Transverse colon (tissue), 4 donors: Measurements from ENCODE around the gene ERBB3. TPM values are rescaled to one million over a fixed set of nuclear protein-coding genes. Genes with fewer than 3 reads are reported as not detected.
"Not testable (repeated sequence)": the region's sequence is repeated elsewhere in the genome, so short reads cannot be mapped to it uniquely, and the experiment has no call there.

Source experiments
- DNase-seq: peaks from one replicate; pipeline ENCODE4 v3.0.0-alpha.2; 2019
- H3K27ac ChIP-seq, 4 donors: fragments of 200-600 bp; sonication (generic); 2 replicates each; pipeline ENCODE4 v1.5.1; 2016 to 2018; ENCODE audit warnings: inconsistent platforms in 4 of 4
- H3K27me3 ChIP-seq: fragments of 200-600 bp; sonication (generic); 2 replicates; pipeline ENCODE4 v1.5.1; 2017; ENCODE audit warnings: inconsistent platforms
- H3K36me3 ChIP-seq, 4 donors: fragments of 200-600 bp; sonication (generic); 2 replicates each; pipeline ENCODE4 v1.5.1; 2017 to 2019; ENCODE audit warnings: inconsistent platforms in 4 of 4
- H3K4me1 ChIP-seq, 4 donors: fragments of 200-600 bp; sonication (generic); 2 replicates each; pipeline ENCODE4 v1.5.1; 2017 to 2020; ENCODE audit warnings: inconsistent platforms in 4 of 4
- H3K4me3 ChIP-seq, 4 donors: fragments of 200-600 bp; sonication (generic); 1 replicate in 1 of 4; 2 replicates in 3 of 4; pipeline versions ENCODE4 v1.5.1 to v1.6.1; 2017 to 2019; ENCODE audit warnings: inconsistent platforms in 4 of 4
- H3K9me3 ChIP-seq, 2 donors: fragments of 200-600 bp; sonication (generic); 2 replicates each; pipeline ENCODE4 v1.5.1; 2017 to 2019; ENCODE audit warnings: inconsistent platforms in 2 of 2
- CTCF ChIP-seq, 5 experiments: fragments of 200-600 bp in 3 of 5; fragments of 450-650 bp in 2 of 5; sonication (generic) in 3 of 5; IDR thresholded peaks; 1 replicate in 2 of 5; 2 replicates in 3 of 5; pipeline ENCODE4 v1.5.1; 2016 to 2017; ENCODE audit warnings: antibody characterized with exemption in 5 of 5, inconsistent platforms in 3 of 5, mild to moderate bottlenecking in 2 of 5, moderate library complexity in 1 of 5
- EP300 ChIP-seq: sonication (generic); formaldehyde crosslinking; IDR thresholded peaks from one replicate; pipeline ENCODE4 v1.6.1; 2017; ENCODE audit warnings: antibody characterized with exemption, low read depth
- POLR2A ChIP-seq: fragments of 450-650 bp; IDR thresholded peaks from one replicate; pipeline ENCODE4 v1.6.1; 2016; ENCODE audit warnings: antibody characterized with exemption, mild to moderate bottlenecking, moderate library complexity
- POLR2AphosphoS5 ChIP-seq, 3 donors: sonication (generic); formaldehyde crosslinking; IDR thresholded peaks; one replicate each; pipeline ENCODE4 v1.6.1; 2016; ENCODE audit warnings: antibody characterized with exemption in 3 of 3
- WGBS, 2 donors: methylation state at CpG; one replicate each; pipeline ENCODE4 v1.1.5; 2018; ENCODE audit warnings: low coverage in 1 of 2; 5-methylcytosine and 5-hydroxymethylcytosine counted together
- in situ Hi-C, 4 donors: fragments of 200-750 bp; cut with MboI; loops; one replicate each; pipeline versions ENCODE4 v1.15.0 to v1.15.1; 2017; ENCODE audit warnings: low sequenced_read_pairs in 3 of 4, low pct_ligation_motif_present in 1 of 4, low pct_unique_long_range_greater_than_20kb in 1 of 4
- intact Hi-C: fragments of 100-400 bp; cut with DNase I; formaldehyde crosslinking; loops from one replicate; pipeline ENCODE4 v1.15.1; 2023; ENCODE audit warnings: low total_unique reads
- total RNA-seq, 4 donors: library from RNA; depleted of rRNA; stranded (reverse); fragments of >200 nt; gene quantifications; one replicate each; pipeline ENCODE4 v1.1.0, GENCODE V29; 2016

The ERBB3 gene
- total RNA-seq, 4 donors from 2014 or later = 270 to 634 (median 340) TPM

GRCh38 chr12:56114084-56114483 is 34.1 kb downstream of the ERBB3 start:
- H3K27ac ChIP-seq = no peak overlapping the region
- peaks cover 6 to 13% (median 8%) of the 10 kb centered on the region in 4 donors for H3K4me1 ChIP-seq
- intact Hi-C loops = no loop called here
- H3K9me3 ChIP-seq = no peaks in the 10 kb centered on the region
- whole genome bisulfite sequencing, 2 donors = 91 to 100% methylated on average over 1 of the region's 1 CpG
- DNase-seq = no peak
- no peak overlapping the region for H3K4me3 ChIP-seq
- peaks cover 0 to 34% (median 17%) of the 10 kb centered on the region in 4 donors for H3K36me3 ChIP-seq
- H3K27me3 ChIP-seq = no peaks in the 10 kb centered on the region
- no peak for TF ChIP-seq POLR2AphosphoS5 (IDR thresholded peaks at IDR 0.05)
- TF ChIP-seq POLR2A = no peak
- no peak for TF ChIP-seq CTCF (IDR thresholded peaks at IDR 0.05)
- TF ChIP-seq EP300 = no peak
- in situ Hi-C loops = loop anchor here in 2 of 4 donors (10.0 kb wide), 2 partner anchors 69 to 389 kb away; partner anchors contain the start of genes CD63 (in 1 of the 2), RDH5 (in 1 of the 2) and RPS26 (in 1 of the 2)

- Histone ChIP-seq H3K27ac (peak overlapping the region; percentile 91 to 99 (median 96)), H3K4me1 (peaks cover 8 to 22% (median 20%) of the 10 kb centered on the region in 4 donors), H3K4me3 (peak overlapping the region in 3 of 4 donors; percentile 54 to 75 (median 63)), H3K9me3 (no peaks in the 10 kb centered on the region), H3K27me3 (no peaks in the 10 kb centered on the region), H3K36me3 (peaks cover 0 to 25% (median 11%) of the 10 kb centered on the region in 4 donors)
- no peak for DNase-seq
- in situ Hi-C loops (loop anchor here in 2 of 4 donors (10.0 kb wide), 2 partner anchors 71 to 391 kb away; partner anchors contain the start of genes CD63 (in 1 of the 2), RDH5 (in 1 of the 2) and RPS26 (in 1 of the 2)), intact Hi-C loops (no loop called here)
- no peak for TF ChIP-seq EP300
- TF ChIP-seq POLR2A = no peak
- no peak for TF ChIP-seq CTCF (IDR thresholded peaks at IDR 0.05)
- TF ChIP-seq POLR2AphosphoS5 (IDR thresholded peaks at IDR 0.05) = no peak
- WGBS, 2 donors = 0 to 48% methylated on average over 2 to 10 of the region's 10 CpGs
Observed at GRCh38 chr12:56115329-56115728, 35.4 kb downstream of the ERBB3 start.

- WGBS, 2 donors = 0% methylated on average over 14 to 34 of the region's 34 CpGs
- H3K27ac ChIP-seq = peak within 1 kb of the TSS; percentile 91 to 99 (median 96)
- DNase-seq = peak; percentile 97
- H3K9me3 ChIP-seq = no peaks in the 10 kb centered on the region
- no peaks in the 10 kb centered on the region for H3K27me3 ChIP-seq
- peak within 1 kb of the TSS; percentile 54 to 78 (median 69) for H3K4me3 ChIP-seq
- TF ChIP-seq CTCF (IDR thresholded peaks at IDR 0.05) = peak in 3 of 5 experiments; percentile 5 to 49 (median 34)
- peak; percentile 99 to 100 (median 99) for TF ChIP-seq POLR2AphosphoS5 (IDR thresholded peaks at IDR 0.05)
- TF ChIP-seq POLR2A = peak; percentile 99
- TF ChIP-seq EP300 = peak; percentile 5
- in situ Hi-C loops (loop anchor here in 2 of 4 donors (10.0 kb wide), 2 partner anchors 72 to 392 kb away; partner anchors contain the start of genes CD63 (in 1 of the 2), RDH5 (in 1 of the 2) and RPS26 (in 1 of the 2)), intact Hi-C loops (loop anchor here (2.0 kb wide), 1 partner anchor 106 kb away; no protein-coding TSS in a partner anchor)
- H3K4me1 ChIP-seq = peaks cover 8 to 22% (median 20%) of the 10 kb centered on the region in 4 donors
- H3K36me3 ChIP-seq = peaks cover 0 to 14% (median 5%) of the 10 kb centered on the region in 4 donors
Observed at GRCh38 chr12:56116267-56117081, 36.5 kb downstream of the ERBB3 start, which contains the start of gene RPL41. Gene RPL41, plus strand, starts transcription at chr12:56116633.

- peak overlapping the region; percentile 91 to 99 (median 96) for H3K27ac ChIP-seq
- not testable (repeated sequence) for DNase-seq, H3K27me3 ChIP-seq, H3K36me3 ChIP-seq, H3K9me3 ChIP-seq
- WGBS, 2 donors = 0 to 1% methylated on average over 9 to 14 of the region's 16 CpGs
- peaks cover 8 to 25% (median 20%) of the 10 kb centered on the region in 4 donors for H3K4me1 ChIP-seq
- H3K4me3 ChIP-seq = peak overlapping the region; percentile 54 to 78 (median 69)
- in situ Hi-C loops (loop anchor here in 2 of 4 donors (10.0 kb wide), 2 partner anchors 72 to 392 kb away; partner anchors contain the start of genes CD63 (in 1 of the 2), RDH5 (in 1 of the 2) and RPS26 (in 1 of the 2)), intact Hi-C loops (loop anchor here (2.0 kb wide), 1 partner anchor 106 kb away; no protein-coding TSS in a partner anchor)
Observed at GRCh38 chr12:56117082-56117706, 37.2 kb downstream of the ERBB3 start.
